H9 (cell line): ENCODE data around the gene IRAG1. TPM values are rescaled to one million over a fixed set of nuclear protein-coding genes. Genes with fewer than 3 reads are reported as not detected.

ENCODE experiments used
- DNase-seq: peaks from one replicate; pipeline ENCODE4 v3.0.0-alpha.2; 2017
- H2AFZ ChIP-seq: one replicate; pipeline ENCODE4 v1.6.1; 2013; ENCODE audit warnings: mild to moderate bottlenecking, low read length, control low read depth, moderate library complexity
- H2AK5ac ChIP-seq: 2 replicates; pipeline ENCODE4 v1.6.1; 2013; ENCODE audit warnings: low read length, control low read depth, mixed read lengths; ENCODE audit not compliant: insufficient read length
- H2BK120ac ChIP-seq: one replicate; pipeline ENCODE4 v1.6.1; 2013; ENCODE audit warnings: low read depth, mild to moderate bottlenecking, low read length, control low read depth, inconsistent platforms; ENCODE audit not compliant: poor library complexity, severe bottlenecking
- H2BK12ac ChIP-seq: 2 replicates; pipeline ENCODE4 v1.6.1; 2013; ENCODE audit warnings: low read length, control low read depth, mixed read lengths, low read depth; ENCODE audit not compliant: insufficient read length
- H2BK15ac ChIP-seq: 2 replicates; pipeline ENCODE4 v1.6.1; 2013; ENCODE audit warnings: low read depth, low read length, control low read depth
- H2BK20ac ChIP-seq: one replicate; pipeline ENCODE4 v1.6.1; 2013; ENCODE audit warnings: low read depth, mild to moderate bottlenecking, low read length, control low read depth, inconsistent platforms; ENCODE audit not compliant: poor library complexity, severe bottlenecking
- H2BK5ac ChIP-seq: 2 replicates; pipeline ENCODE4 v1.6.1; 2013; ENCODE audit warnings: low read length, control low read depth, mixed read lengths; ENCODE audit not compliant: insufficient read length
- H3K14ac ChIP-seq: 2 replicates; pipeline ENCODE4 v1.6.1; 2013; ENCODE audit warnings: low read length, control low read depth; ENCODE audit not compliant: insufficient read depth
- H3K18ac ChIP-seq: 2 replicates; pipeline ENCODE4 v1.6.1; 2013; ENCODE audit warnings: low read depth, mild to moderate bottlenecking, mixed read lengths, low read length, control low read depth; ENCODE audit not compliant: insufficient read length
- H3K23ac ChIP-seq: 2 replicates; pipeline ENCODE4 v1.6.1; 2013; ENCODE audit warnings: low read length, control low read depth, mixed read lengths, low read depth; ENCODE audit not compliant: insufficient read length
- H3K23me2 ChIP-seq: 2 replicates; pipeline ENCODE4 v1.6.1; 2013; ENCODE audit warnings: low read depth, mild to moderate bottlenecking, mixed read lengths, low read length, control low read depth; ENCODE audit not compliant: insufficient read length, poor library complexity, severe bottlenecking
- H3K27ac ChIP-seq: 2 replicates; pipeline ENCODE4 v1.5.1; 2013; ENCODE audit warnings: low read length, control low read depth, mixed read lengths, low read depth; ENCODE audit not compliant: insufficient read length
- H3K27me3 ChIP-seq: 2 replicates; pipeline ENCODE4 v1.6.1; 2013; ENCODE audit warnings: low read length, control low read depth, inconsistent platforms; ENCODE audit not compliant: insufficient read depth
- H3K4ac ChIP-seq: 2 replicates; pipeline ENCODE4 v1.6.1; 2013; ENCODE audit warnings: low read depth, mild to moderate bottlenecking, control low read depth, inconsistent platforms, low read length, moderate library complexity
- H3K4me1 ChIP-seq: 2 replicates; pipeline ENCODE4 v1.6.1; 2013; ENCODE audit warnings: low read length, control low read depth, inconsistent platforms; ENCODE audit not compliant: insufficient read depth
- H3K4me2 ChIP-seq: 2 replicates; pipeline ENCODE4 v1.6.1; 2013; ENCODE audit warnings: low read length, control low read depth, mixed read lengths; ENCODE audit not compliant: insufficient read length, insufficient read depth
- H3K56ac ChIP-seq: 2 replicates; pipeline ENCODE4 v1.6.1; 2013; ENCODE audit warnings: low read depth, mild to moderate bottlenecking, mixed read lengths, low read length, control low read depth; ENCODE audit not compliant: insufficient read length
- H3K79me1 ChIP-seq: 2 replicates; pipeline ENCODE4 v1.6.1; 2013; ENCODE audit warnings: low read depth, mild to moderate bottlenecking, moderate library complexity, low read length, control low read depth, inconsistent platforms; ENCODE audit not compliant: insufficient read depth, poor library complexity, severe bottlenecking
- H3K79me2 ChIP-seq: 2 replicates; pipeline ENCODE4 v1.6.1; 2013; ENCODE audit warnings: low read length, control low read depth, inconsistent platforms; ENCODE audit not compliant: insufficient read depth
- H3K9ac ChIP-seq: 2 replicates; pipeline ENCODE4 v1.6.1; 2013; ENCODE audit warnings: low read length, control low read depth, mixed read lengths; ENCODE audit not compliant: insufficient read length; ENCODE audit errors: extremely low read depth
- H3K9me3 ChIP-seq: one replicate; pipeline ENCODE4 v1.6.1; 2013; ENCODE audit warnings: low read depth, low read length, inconsistent platforms; ENCODE audit not compliant: control insufficient read depth
- H3T11ph ChIP-seq: one replicate; pipeline ENCODE4 v1.6.1; 2013; ENCODE audit warnings: mild to moderate bottlenecking, low read length, control low read depth, inconsistent platforms
- H4K20me1 ChIP-seq: one replicate; pipeline ENCODE4 v1.6.1; 2013; ENCODE audit not compliant: control insufficient read depth, insufficient read length, insufficient read depth
- H4K5ac ChIP-seq: 2 replicates; pipeline ENCODE4 v1.6.1; 2013; ENCODE audit warnings: low read depth, mild to moderate bottlenecking, mixed read lengths, low read length, control low read depth; ENCODE audit not compliant: insufficient read length
- H4K8ac ChIP-seq: replicated peaks from 2 replicates; pipeline ENCODE4 v1.6.1; 2013; ENCODE audit warnings: low read length, control low read depth, mixed read lengths, low read depth; ENCODE audit not compliant: insufficient read length
- H4K91ac ChIP-seq: 2 replicates; pipeline ENCODE4 v1.6.1; 2013; ENCODE audit warnings: low read depth, mild to moderate bottlenecking, moderate library complexity, mixed read lengths, low read length, control low read depth; ENCODE audit not compliant: insufficient read length
- H3K27ac Mint-ChIP-seq, 3 experiments: 2 replicates in 2 of 3; 3 replicates in 1 of 3; pipeline ENCODE4 v1.8.0; 2020 to 2021; ENCODE audit warnings: mixed read lengths in 3 of 3, mild to moderate bottlenecking in 1 of 3, moderate library complexity in 1 of 3
- H3K27me3 Mint-ChIP-seq: 2 replicates; pipeline ENCODE4 v1.8.0; 2021; ENCODE audit warnings: low read depth, mild to moderate bottlenecking, moderate library complexity, mixed read lengths
- H3K36me3 Mint-ChIP-seq, 3 experiments: 2 replicates in 2 of 3; 3 replicates in 1 of 3; pipeline ENCODE4 v1.8.0; 2020 to 2021; ENCODE audit warnings: low read depth in 3 of 3, mixed read lengths in 3 of 3; ENCODE audit not compliant: insufficient read depth in 1 of 3
- H3K4me1 Mint-ChIP-seq, 2 experiments: 2 replicates each; pipeline ENCODE4 v1.8.0; 2020; ENCODE audit warnings: mixed read lengths in 2 of 2
- H3K4me3 Mint-ChIP-seq, 2 experiments: 2 replicates in 1 of 2; 3 replicates in 1 of 2; pipeline ENCODE4 v1.8.0; 2020 to 2021; ENCODE audit warnings: mild to moderate bottlenecking in 2 of 2, mixed read lengths in 2 of 2, moderate library complexity in 1 of 2
- H3K9me3 Mint-ChIP-seq, 2 experiments: 2 replicates in 1 of 2; 3 replicates in 1 of 2; pipeline ENCODE4 v1.8.0; 2020; ENCODE audit warnings: mild to moderate bottlenecking in 2 of 2, mixed read lengths in 2 of 2, moderate library complexity in 1 of 2
- WGBS: extraction: QIAGEN DNeasy Blood & Tissue Kit; methylation state at CpG from one replicate; pipeline ENCODE4 v1.1.7; 2013; ENCODE audit warnings: missing lambda C conversion rate, low lambda C conversion rate, mixed read lengths; ENCODE audit not compliant: insufficient read length; ENCODE audit errors: extremely low coverage; 5-methylcytosine and 5-hydroxymethylcytosine counted together
- total RNA-seq: library from RNA; stranded (reverse); gene quantifications from 2 replicates; pipeline ENCODE4 v1.2.1, GENCODE V29; 2021
- TF ChIP-seq, protein P1 (sequence below): fragments of 200-600 bp; sonication (generic); conservative IDR thresholded peaks from 3 replicates; pipeline ENCODE4 v1.8.0; 2021; ENCODE audit warnings: antibody characterized with exemption, mild to moderate bottlenecking

Gene IRAG1
- total RNA-seq, 1 experiment from 2014 or later, result 2.4 TPM

- H3K27me3 ChIP-seq, result no peaks in the 10 kb centered on the region
- no peak overlapping the region for H3K4me3 Mint-ChIP-seq
- WGBS, result no CpG with 5 or more reads among the region's 6 CpGs
- no peak overlapping the region for H4K5ac ChIP-seq
- no peak overlapping the region for H4K91ac ChIP-seq
- no peaks in the 10 kb centered on the region for H3K4me1 ChIP-seq
- no peak overlapping the region for H4K8ac ChIP-seq
- no peaks in the 10 kb centered on the region for H3K9me3 Mint-ChIP-seq
- no peak overlapping the region for H3T11ph ChIP-seq
- H3K23me2 ChIP-seq, result no peaks in the 10 kb centered on the region
- peaks cover 9 to 14% of the 10 kb centered on the region in 2 experiments for H3K4me1 Mint-ChIP-seq
- H2BK20ac ChIP-seq, result no peak overlapping the region
- H3K27ac ChIP-seq, result no peak overlapping the region
- H3K23ac ChIP-seq, result no peak overlapping the region
- no peak overlapping the region for H2BK15ac ChIP-seq
- DNase-seq, result no peak
- H3K9me3 ChIP-seq, result no peaks in the 10 kb centered on the region
- no peak overlapping the region for H2BK12ac ChIP-seq
- H3K27me3 Mint-ChIP-seq, result no peaks in the 10 kb centered on the region
- H2BK120ac ChIP-seq, result no peak overlapping the region
- no peak overlapping the region for H2AK5ac ChIP-seq
- H3K14ac ChIP-seq, result no peak overlapping the region; the same call in 1 of the 2 replicates
- no peak overlapping the region for H2AFZ ChIP-seq
- H3K56ac ChIP-seq, result no peak overlapping the region
- no peaks in the 10 kb centered on the region for H3K79me1 ChIP-seq
- H3K36me3 Mint-ChIP-seq, result no peaks in the 10 kb centered on the region
- no peak overlapping the region for H3K9ac ChIP-seq
- no peaks in the 10 kb centered on the region for H3K79me2 ChIP-seq
- H3K4ac ChIP-seq, result no peak overlapping the region
- H3K4me2 ChIP-seq, result no peak overlapping the region
- no peaks in the 10 kb centered on the region for H4K20me1 ChIP-seq
- TF ChIP-seq, protein P1, sequence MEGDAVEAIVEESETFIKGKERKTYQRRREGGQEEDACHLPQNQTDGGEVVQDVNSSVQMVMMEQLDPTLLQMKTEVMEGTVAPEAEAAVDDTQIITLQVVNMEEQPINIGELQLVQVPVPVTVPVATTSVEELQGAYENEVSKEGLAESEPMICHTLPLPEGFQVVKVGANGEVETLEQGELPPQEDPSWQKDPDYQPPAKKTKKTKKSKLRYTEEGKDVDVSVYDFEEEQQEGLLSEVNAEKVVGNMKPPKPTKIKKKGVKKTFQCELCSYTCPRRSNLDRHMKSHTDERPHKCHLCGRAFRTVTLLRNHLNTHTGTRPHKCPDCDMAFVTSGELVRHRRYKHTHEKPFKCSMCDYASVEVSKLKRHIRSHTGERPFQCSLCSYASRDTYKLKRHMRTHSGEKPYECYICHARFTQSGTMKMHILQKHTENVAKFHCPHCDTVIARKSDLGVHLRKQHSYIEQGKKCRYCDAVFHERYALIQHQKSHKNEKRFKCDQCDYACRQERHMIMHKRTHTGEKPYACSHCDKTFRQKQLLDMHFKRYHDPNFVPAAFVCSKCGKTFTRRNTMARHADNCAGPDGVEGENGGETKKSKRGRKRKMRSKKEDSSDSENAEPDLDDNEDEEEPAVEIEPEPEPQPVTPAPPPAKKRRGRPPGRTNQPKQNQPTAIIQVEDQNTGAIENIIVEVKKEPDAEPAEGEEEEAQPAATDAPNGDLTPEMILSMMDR, result no peak
- H3K27ac Mint-ChIP-seq, result peak overlapping the region in 2 of 3 experiments; percentile 41 to 73; a peak in 4 of 7 replicates
- no peak overlapping the region for H3K18ac ChIP-seq
- no peak overlapping the region for H2BK5ac ChIP-seq
Measured at GRCh38 chr11:10658621-10659338, 34.8 kb downstream of the IRAG1 start.
